SU-DHL-6 (cell line): ENCODE measurements around the gene ING1.

ENCODE experiments used
- EZH2phosphoT487 ChIP-seq: fragments of 200-600 bp; sonication (generic), shearing (Covaris generic); conservative IDR thresholded peaks from 2 replicates; pipeline ENCODE4 v1.6.1; 2018; ENCODE audit warnings: mild to moderate bottlenecking, antibody characterized with exemption, low read length, moderate library complexity, mixed read lengths
- TF ChIP-seq, protein P1 (sequence below): fragments of 200-600 bp; sonication (generic); IDR thresholded peaks from one replicate; pipeline ENCODE4 v1.5.1; 2017; ENCODE audit warnings: antibody characterized with exemption, mild to moderate bottlenecking, low read length, moderate library complexity; ENCODE audit not compliant: insufficient read depth, poor library complexity, severe bottlenecking

DNA sequence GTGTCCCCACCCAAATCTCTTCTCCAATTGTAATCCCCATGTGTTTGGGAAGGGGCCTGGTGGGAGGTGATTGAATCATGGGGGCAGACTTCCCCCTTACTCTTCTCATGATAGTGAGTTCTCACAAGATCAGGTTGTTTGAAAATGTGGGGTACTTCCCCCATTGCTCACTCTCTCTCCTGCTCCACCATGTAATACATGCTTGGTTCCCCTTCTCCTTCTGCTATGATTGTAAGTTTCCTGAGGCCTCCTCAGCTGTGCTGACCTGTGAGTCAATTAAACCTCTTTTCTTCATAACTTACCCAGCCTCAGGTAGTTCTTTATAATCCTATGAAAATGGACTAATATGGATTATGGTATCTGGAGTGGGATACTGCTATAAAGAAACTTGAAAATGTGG lies 24.1 kb downstream of the ING1 start:
- TF ChIP-seq, protein P1, sequence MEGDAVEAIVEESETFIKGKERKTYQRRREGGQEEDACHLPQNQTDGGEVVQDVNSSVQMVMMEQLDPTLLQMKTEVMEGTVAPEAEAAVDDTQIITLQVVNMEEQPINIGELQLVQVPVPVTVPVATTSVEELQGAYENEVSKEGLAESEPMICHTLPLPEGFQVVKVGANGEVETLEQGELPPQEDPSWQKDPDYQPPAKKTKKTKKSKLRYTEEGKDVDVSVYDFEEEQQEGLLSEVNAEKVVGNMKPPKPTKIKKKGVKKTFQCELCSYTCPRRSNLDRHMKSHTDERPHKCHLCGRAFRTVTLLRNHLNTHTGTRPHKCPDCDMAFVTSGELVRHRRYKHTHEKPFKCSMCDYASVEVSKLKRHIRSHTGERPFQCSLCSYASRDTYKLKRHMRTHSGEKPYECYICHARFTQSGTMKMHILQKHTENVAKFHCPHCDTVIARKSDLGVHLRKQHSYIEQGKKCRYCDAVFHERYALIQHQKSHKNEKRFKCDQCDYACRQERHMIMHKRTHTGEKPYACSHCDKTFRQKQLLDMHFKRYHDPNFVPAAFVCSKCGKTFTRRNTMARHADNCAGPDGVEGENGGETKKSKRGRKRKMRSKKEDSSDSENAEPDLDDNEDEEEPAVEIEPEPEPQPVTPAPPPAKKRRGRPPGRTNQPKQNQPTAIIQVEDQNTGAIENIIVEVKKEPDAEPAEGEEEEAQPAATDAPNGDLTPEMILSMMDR = no peak
- no peak for TF ChIP-seq EZH2phosphoT487
